HL-60/S4 (cell line): ENCODE measurements around the gene CAMK1D.

Source experiments
- in situ Hi-C: fragments of 300-500 bp; cut with MboI; formaldehyde crosslinking; loops from 2 replicates; pipeline ENCODE4 v1.14.3; 2022; ENCODE audit warnings: low sequenced_read_pairs

Gene CAMK1D

DNA sequence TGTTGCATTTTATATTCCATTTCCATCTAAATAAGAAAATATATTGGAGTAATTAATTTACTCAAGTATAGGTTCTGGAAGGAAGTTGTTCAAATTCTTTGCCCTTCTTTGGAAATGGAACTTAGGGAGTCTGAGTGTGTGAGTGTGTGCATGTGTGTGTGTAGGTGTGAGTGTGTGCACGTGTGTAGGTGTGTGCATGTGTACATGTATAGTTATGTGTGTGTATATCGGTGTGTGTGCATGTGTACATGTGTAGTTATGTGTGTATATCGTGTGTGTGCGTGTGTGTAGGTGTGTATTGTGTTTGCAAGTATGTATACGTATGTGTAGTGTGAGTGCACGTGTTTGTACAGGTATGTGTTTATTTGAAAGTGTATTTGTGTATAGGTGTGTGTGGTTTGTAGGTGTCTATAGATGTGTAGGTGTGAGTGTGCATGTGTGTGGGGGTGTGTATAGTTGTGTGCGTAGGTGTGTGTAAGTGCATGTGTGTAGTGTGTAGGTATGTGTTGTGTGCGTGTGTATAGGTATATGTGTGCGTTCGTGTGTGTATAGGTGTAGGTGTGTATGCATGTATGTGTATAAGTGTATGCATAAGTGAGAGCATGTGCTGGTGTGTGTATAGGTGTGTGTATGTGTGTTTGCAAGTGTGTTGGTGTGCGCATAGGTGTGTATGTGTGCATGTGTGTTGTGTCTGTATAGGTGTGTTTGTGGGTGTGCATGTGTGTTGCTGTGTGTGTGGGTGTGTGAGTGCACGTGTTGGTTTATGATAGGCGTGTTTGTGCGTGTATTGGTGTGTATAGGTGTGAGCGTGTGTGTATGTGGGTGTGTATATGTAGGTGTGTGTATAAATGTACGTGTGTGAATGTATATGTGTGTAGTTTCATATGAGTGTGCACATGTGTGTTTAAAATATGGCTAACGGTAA lies 266.2 kb downstream of the CAMK1D start:
- in situ Hi-C loops = no loop called here

DNA sequence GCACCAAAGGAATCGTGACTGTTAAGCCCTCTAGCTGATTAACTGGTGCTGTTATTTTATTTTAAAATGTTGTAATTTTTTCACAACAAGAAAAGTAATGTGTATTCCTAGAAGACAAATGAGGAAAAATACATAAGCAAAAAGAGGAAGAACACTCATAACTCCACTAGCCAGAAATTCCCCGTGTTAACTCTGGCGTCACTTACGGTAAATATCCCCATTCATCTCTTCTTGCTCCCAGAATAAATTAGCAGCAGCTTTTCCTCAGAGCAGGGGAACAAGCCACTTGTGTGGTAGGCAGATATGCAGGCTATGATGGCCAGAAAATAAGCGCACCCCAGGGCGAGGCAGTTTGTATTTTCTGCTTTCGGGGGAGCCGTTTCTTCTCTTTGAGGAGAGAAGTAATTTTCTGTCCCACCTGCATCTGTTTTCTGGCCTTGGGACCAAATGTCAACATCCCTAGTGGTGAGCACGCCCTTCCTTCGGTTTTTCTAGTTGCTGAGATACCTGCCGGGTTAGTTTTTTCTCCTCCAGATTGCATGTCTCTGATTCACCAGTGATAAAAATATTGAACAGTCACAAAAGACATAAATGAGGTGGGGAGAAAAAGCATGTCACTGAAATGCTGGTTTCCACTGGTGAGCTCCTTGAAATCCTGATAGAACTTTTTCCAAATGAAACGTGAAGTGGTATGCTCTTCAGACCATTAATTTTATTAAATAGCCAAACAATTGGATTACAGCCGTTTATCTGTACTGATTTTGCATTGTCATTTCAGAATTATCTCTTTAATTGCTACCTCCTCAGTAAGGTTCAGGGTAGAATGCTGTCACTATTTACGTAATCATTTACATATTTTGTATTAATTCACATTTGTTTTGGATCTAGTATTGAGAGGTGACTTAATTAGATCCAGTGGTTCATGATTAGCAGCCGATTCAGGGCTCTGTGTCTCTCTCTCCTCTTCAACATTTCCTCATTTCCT lies 268.1 kb downstream of the CAMK1D start:
- in situ Hi-C loops = no loop called here

DNA sequence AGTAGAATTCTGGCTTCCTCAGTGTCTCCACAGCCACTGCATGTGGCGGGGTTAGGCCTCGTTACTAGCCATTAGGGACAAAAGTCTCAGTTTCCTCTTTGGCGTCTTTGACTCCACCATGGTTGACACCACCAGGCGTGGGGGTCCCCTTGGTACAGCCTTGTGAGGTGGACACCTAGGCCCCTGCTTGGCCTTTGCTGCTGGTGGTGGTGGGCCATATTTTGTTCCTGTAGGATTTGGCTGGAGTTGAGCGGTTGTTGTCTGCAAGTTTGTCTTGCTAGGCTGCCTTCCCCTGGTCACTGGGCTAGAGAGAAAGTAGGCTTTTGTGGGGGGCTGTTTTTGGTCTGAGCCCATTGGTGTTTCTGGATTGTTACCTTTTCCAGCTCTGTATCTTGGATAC lies 272.7 kb downstream of the CAMK1D start:
- in situ Hi-C loops = no loop called here

DNA sequence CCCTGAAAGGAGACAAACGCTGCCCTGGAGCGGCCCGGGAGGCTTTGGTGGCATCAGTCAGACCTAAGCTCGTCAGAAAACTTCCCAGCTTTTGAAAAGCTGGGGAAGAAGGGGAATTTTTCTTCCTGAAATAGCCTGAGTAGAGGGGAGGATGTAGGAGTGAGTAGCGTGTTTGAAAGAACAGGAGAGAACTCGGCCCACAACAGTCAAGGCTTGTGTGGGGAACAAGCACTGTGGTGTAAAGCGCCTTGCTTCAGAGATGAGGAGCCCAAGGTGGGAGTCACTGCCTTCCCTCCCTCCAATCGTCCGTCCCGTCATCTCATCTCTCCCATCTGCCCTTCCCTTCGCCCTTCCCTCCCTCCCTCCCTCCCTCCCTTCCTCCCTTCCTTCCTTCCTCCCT lies 273.3 kb downstream of the CAMK1D start:
- in situ Hi-C loops = no loop called here

DNA sequence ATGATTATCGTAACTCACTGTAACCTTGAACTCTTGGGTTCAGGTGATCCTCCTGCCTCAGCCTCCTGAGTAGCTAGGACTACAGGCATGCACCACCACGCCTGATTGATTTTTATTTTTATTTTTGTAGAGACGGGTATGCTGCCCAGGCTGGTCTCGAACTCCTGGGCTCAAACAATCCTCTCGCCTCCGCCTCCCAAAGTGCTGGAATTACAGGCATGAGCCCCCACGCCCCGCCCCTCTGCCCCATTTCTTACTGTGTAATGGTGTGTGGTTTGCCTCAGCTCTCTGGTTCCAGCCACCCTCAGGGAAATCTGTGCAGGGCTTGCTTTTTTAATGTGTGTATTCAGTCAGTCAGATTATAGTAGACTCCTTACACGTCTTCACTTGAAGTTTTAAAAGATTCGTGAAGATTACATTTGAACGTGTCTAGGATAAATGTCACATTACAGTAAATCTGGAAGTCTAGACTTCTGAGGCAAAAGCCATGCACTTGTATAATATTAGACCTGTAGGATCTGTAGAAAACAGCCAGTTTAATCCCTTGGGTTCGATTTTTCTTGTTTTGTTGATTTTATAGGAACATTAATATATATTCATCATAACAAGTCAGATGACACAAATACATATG lies 276.2 kb downstream of the CAMK1D start:
- in situ Hi-C loops = no loop called here

DNA sequence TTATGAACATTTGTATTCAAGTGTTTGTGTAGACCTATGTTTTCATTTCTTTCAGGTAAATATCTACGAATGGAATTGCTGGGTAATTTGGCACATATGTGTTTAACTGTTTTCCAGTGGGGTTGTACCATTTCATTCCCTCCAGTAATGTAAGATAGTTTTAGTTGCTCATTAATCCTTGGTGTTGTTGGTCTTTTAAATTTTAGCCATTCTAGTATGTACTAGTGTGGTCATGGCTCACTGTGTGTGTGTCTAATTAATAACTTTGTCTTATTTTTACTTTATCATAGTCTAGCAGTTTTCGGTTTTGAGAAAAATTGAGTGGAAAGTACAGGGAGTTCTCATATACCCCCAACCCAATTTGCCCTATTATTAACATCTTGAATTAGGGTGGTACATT lies 278.8 kb downstream of the CAMK1D start:
- in situ Hi-C loops = no loop called here

DNA sequence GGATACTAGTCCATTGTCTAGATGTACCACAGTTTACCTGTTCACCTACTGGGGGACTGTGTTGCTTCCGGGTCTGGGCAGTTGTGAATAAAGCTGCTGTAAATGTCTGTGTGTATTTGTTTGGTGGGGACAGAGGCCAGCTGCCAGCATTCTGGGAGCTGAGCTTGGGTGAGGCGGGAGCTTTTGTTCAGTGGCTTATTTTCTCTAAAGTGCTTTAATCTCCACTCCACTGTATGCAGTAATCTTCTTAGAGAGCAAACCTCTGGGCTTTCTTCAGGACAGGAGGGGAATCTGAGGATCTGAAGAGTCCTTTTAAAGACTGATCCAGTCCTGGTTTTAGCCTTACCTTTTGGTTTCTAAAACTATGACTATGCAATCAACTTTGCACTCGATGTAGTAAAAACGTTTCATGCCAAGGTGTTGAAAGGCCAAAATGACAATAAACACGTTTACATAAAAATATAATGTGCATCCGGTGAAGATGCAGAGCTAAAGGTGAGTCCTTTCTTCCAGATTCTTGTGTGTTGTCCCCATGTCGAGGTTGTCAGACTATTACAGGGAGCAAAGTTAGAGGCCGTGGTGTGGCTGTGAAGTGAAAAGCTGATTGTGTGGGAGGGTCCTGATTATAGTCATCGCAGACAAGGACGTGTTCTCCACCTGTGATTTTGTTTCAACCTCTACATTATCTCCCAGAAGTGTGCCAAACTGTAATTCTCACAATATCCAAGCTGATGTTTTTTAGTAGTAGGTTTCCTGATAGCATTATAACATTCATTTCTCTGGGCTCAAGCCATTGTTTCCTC lies 279.8 kb downstream of the CAMK1D start:
- in situ Hi-C loops = no loop called here

DNA sequence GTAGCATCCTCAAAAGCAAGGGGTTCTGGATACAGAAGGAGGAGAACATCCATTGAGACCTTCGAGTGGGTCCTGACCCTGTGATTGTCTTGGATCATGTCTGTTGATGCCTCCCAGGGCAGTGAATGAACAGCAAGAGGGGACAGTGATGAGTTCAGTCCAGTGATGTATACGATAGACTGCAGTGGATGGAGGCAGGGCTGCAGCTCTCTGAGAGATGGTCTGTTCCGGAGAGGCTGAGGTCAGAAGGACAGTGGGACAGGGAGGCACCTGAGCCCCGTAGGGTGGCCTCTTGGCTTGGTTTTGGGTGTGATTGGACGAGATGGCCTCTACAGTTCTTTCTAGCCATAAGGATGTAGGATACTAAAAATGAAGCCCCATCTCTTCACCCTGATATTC lies 280.4 kb downstream of the CAMK1D start:
- in situ Hi-C loops = no loop called here

DNA sequence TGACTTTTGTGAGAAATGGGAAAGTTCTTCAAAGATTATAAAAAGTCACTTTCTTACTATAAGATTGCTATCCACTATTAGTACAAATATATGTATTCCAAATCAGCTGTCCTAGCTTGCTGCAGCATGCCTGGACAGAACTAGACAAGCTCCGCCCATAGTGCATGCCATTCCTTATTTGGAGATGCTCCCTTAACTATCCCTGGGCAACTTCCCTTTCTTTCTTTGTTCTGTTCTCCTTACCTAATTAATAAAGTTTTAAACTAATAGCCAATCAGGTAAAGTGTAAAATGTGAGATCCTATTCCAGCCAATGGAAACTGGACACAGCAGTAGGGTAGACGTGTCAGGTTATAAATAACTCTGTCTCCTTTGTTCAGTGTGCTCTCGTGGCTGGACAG lies 281.9 kb downstream of the CAMK1D start:
- in situ Hi-C loops = no loop called here

DNA sequence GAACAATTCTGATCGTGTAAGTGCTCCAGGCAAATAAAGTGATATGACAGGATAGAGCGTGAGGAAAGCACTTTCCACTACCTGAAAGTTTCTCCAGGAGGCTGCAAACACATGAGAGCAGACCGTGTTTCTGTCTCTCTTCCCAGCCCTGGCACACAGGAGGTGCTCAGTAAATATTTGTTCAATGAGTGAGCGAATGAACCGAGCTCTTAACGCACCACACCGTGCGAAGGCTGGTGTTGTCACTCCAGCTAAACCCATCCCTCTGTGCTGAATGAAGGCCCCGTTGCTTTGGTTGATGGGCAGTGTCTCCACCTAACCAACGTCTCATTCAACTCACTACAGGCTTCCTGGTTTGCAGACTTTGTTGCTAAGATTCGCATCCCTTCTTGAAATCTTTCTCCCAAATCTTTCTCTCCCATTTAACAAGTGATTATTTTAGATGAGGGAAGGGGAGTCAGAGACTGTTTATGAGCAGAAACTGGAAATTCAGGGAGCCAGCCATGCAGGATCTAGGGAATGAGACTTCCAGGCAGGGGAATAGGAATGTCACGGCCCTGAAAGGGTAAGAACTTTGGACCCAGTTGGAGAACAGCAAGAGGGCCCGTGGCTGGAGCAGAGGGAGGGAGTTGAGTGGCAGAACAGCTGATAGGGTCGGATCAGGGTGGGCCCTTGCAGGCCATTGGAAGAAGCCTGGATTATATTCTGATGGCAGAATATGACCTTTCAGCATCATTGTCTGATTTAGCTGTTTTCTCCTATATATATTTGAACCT lies 282.6 kb downstream of the CAMK1D start:
- in situ Hi-C loops = no loop called here

DNA sequence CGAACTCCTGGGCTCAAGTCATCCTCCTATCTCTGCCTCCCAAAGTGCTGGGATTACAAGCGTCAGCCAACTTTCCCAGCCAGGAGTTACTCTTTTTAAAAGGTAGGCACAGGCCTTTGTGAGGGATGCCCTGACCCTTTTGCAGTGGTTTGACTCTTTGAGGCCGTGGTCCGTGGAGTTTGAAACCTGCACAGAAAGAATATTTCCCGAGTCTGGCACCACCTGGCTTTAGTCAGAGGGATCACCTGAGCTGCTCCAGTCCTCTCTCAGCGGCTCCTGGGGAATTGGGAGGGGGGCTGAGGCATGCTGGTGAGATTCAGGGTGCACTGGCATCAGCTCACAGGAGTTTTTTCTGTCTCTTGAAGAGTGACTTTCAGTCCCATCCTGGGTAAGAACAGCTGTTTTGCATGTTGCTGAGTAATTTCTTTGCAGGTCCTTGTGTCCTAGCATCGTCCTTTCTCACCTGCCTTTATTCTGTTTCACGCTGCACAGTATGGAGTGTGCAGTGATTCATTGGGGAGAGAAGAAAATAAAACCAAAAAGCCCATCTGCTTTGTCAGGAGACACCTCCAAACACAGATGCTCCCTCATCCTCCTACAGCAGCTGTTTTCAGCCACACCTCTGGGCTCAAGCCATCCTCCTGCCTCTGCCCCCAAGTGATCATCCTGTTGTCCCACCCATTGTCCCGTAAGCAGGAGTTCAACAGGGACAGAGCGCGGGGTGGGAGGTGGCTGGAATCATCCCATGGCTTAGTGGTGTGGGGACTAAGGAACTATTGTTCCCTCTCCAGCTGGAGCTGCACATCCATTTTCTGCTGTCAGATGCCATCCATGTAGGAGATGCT lies 284.7 kb downstream of the CAMK1D start:
- in situ Hi-C loops = no loop called here

DNA sequence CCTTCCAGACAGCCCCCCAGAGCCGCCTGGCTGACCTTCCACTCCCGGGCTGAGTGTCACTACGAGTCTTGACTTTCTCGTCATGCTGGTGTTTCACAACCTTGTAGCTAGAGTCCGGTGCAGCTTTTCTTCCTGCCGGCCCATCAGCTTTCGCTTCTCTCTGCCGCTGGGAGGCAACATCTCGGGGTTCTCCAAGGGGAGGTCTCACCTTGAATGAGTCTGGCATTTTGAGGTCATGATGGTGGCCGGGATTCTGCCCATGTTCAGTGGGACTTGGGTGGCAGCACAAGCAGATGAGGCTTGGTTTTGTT lies 285.2 kb downstream of the CAMK1D start:
- in situ Hi-C loops = no loop called here

DNA sequence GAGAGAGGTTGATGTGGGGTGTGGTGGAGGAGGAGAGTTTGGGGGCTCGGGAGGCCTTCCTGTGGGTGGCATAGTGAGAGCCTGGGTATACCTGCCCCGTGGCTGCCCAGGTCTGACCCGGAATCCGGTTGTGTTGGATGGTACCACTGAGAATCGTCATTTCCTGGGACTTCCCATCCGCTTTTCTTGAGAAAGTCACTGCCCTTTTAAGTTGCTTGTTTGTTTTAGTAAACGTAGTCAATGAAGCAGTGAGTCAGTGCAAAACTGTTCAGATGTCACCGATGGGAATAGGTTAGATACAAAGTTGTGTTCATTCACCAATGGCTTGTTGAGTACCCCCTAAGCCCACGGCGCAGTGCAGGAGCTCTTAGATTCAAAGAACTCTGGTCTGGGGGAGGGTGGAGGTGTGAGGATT lies 285.8 kb downstream of the CAMK1D start:
- in situ Hi-C loops = no loop called here

DNA sequence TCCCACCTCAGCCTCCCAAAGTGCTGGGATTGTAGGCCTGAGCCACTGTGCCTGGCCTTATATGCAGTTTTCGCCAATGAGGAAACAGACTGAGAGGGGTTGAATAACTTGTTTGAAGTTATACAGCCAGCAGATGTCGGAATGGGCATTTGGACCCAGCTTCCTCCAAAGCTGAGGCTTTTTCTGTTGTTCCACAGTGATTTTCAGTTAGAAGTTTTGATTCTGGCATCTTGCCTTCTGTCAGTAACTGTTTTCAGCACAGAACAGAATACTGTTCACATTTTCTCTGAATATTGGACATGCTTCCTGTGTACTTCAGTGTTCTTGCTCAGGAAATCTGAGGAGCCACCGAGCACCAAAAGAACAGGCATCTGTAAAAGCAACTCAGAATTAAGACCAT lies 287.2 kb downstream of the CAMK1D start:
- in situ Hi-C loops = no loop called here

DNA sequence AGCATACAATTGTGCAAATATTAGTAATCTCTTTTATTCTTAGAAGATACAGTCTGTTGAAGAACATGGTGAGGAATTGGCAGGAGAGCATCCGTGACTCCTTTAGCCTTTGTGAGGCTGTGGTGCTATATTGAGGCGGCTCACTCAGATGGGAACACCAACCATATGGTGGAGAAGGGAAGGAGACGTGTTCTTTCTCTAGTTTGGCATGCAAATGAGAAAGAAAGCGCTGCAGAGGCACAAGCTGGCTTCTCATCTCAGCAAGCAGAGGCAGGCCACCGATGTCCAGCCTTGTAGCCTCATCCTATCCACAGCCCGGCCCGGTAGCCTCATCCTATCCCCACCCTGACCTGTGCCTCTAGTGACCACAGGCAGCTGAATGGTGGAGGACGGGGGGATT lies 288.3 kb downstream of the CAMK1D start:
- in situ Hi-C loops = no loop called here

DNA sequence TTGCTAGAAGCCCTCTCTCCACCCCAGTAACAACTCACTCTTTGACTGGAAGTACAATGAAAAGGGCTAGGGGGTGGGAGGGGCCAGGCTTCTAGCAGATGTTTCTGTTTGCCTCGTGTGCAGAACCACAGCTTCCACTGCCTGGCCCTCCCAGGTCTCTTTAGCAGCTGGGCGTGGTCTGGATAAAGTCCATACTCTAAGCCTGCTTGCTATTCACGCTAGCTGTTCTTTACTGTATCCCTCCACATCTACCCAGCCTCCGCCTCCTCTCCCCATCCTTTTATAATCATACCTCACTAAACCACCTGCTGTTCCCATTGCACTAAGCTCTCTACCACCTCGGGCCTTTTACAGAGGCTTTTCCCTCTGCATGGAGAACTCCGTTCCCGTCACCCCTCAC lies 288.8 kb downstream of the CAMK1D start:
- in situ Hi-C loops = no loop called here

DNA sequence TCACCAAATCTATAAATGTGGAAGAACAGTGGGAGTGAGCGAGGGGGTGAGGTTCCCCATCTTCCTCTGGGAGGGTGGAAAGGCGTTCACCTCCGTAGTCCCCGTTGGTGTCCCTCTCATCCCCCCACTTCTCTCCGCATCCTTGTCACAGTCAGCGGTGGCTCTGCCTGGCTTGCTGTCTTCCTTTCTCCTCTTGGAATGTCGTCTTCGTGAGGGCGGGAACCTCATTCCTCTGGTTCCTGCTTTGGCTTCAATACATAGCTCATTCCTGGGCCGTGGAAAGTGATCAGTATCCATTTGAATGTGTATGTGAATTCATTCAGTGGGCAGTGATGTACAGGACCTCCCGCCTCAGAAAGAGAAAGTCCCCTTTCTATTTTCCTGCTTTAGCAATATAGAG lies 289.4 kb downstream of the CAMK1D start:
- in situ Hi-C loops = no loop called here

DNA sequence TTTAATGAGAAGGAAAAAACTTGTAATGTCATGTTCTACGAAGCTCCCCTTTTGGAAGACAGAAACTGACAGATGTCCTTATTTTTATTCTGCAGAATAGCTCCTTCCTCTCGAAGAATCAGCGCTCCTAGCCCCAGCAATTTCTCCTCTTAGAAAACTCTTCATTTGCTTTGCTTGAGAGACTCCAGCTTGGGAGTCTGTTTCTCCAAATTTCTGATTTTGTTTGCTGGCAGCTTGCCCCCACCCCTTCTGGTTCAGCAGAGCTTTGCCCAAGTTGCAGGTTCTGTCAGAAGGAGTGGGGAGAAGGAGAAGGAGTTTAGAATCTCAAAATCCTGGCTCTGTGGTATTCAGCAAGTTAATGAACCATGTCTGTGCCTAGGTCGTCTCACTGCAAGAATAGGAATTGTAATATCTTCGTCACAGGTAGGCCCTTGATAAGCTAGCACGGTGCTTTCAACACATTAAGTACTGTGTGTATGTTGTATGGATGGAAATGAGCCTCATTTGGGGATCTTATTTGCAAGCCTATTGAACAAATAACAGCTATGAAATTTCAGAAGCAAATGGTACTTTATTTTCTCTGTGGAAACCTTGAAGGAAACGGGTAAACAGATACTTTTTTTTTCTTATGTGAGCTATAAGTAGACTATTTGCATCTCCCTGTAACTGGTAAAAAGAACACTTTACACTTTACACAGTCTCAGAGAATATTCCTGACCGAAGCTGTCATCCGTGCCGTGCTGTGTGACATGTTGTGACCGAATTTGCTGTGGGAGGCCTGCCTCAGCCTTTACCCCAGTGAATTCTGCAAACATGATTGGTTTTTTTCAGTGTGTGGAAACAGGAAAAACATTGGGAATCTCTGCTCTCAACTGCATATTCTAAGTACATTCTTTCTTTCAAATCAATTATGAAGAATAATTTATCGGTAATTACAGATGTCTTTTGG lies 290.9 kb downstream of the CAMK1D start:
- in situ Hi-C loops = no loop called here
